ENCODE measurements around the gene PNPO.

DNA sequence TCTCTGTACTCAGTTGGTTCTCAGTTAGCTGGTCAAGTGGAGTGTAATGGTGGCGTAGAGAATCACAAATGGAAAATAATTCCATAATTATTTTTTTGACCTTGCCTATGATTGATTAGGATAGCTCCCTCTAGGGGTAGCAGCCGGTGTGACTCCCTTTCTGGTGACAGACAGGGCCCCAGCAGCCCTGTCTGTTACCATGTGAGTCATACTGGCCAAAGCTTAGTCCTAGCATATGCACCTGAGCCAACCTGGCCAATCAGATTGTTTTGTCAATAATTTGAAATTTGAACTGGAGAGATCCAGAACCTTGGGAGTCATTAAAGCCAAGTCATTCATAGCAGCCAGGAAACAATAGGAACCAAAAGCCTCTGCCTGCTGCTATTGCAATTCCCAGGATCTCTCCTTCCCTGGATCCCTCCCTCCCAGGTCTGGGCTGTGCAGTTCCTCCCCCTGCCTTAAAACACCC is 5.6 kb downstream of the PNPO start:
- peak; percentile 94 for TF ChIP-seq POLR2AphosphoS5 (IDR thresholded peaks at IDR 0.05)
- TF ChIP-seq, protein P1, sequence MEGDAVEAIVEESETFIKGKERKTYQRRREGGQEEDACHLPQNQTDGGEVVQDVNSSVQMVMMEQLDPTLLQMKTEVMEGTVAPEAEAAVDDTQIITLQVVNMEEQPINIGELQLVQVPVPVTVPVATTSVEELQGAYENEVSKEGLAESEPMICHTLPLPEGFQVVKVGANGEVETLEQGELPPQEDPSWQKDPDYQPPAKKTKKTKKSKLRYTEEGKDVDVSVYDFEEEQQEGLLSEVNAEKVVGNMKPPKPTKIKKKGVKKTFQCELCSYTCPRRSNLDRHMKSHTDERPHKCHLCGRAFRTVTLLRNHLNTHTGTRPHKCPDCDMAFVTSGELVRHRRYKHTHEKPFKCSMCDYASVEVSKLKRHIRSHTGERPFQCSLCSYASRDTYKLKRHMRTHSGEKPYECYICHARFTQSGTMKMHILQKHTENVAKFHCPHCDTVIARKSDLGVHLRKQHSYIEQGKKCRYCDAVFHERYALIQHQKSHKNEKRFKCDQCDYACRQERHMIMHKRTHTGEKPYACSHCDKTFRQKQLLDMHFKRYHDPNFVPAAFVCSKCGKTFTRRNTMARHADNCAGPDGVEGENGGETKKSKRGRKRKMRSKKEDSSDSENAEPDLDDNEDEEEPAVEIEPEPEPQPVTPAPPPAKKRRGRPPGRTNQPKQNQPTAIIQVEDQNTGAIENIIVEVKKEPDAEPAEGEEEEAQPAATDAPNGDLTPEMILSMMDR (IDR thresholded peaks at IDR 0.05), result peak; percentile 89 to 93 (median 90)
